ENCODE data around the gene XDH.

Gene XDH

GRCh38 chr2:31337197-31337596, 77.3 kb downstream of the XDH start:
- Histone ChIP-seq H3K23ac (ENCODE audit: low read depth, low read length, poor library complexity) (no peak overlapping the region), H2AFZ (ENCODE audit: low read length) (no peak overlapping the region), H2BK120ac (ENCODE audit: low read depth, low read length) (no peak overlapping the region), H3K36me3 (replicated peaks in 1 of 2; ENCODE audit: control insufficient read depth in 2 of 2, insufficient read depth in 2 of 2, low read length in 2 of 2) (no peaks in the 10 kb centered on the region), H2BK5ac (ENCODE audit: low read length) (no peak overlapping the region), H2BK12ac (ENCODE audit: low read length) (no peak overlapping the region), H2BK15ac (ENCODE audit: low read length) (no peak overlapping the region), H3K4me1 (ENCODE audit: control insufficient read depth in 2 of 2, insufficient read depth in 1 of 2, low read depth in 1 of 2, low read length in 2 of 2) (no peaks in the 10 kb centered on the region), H3K27ac (replicated peaks; ENCODE audit: low read length) (no peak overlapping the region), H3K18ac (ENCODE audit: low read length) (peak overlapping the region; percentile 25), H4K8ac (ENCODE audit: low read depth, low read length) (no peak overlapping the region), H3K9me3 (replicated peaks in 1 of 2; ENCODE audit: control insufficient read depth in 2 of 2, insufficient read depth in 1 of 2, low read depth in 1 of 2, low read length in 2 of 2) (no peaks in the 10 kb centered on the region), H3K27me3 (ENCODE audit: control insufficient read depth in 3 of 3, insufficient read depth in 3 of 3, low read depth in 1 of 3, low read length in 3 of 3) (no peaks in the 10 kb centered on the region), H3K4me3 (ENCODE audit: low read length in 2 of 2) (no peak overlapping the region), H3K4me2 (ENCODE audit: insufficient read depth, low read length, poor library complexity, severe bottlenecking) (no peak overlapping the region), H3K14ac (ENCODE audit: low read length) (no peak overlapping the region), H2AK5ac (ENCODE audit: low read depth, low read length) (no peak overlapping the region), H3K9ac (ENCODE audit: low read depth, low read length, poor library complexity) (no peak overlapping the region), H4K91ac (ENCODE audit: low read depth, low read length, poor library complexity) (no peak overlapping the region), H3K79me1 (ENCODE audit: low read depth, low read length) (no peaks in the 10 kb centered on the region), H3K4ac (ENCODE audit: low read length) (no peak overlapping the region)
- DNase-seq (ENCODE audit: low spot score), result no peak
- no CpG with 5 or more reads among the region's 3 CpGs for WGBS, 2 donors (ENCODE audit: extremely low coverage in 2 of 2, insufficient read length in 2 of 2, insufficient replicate concordance in 1 of 2)

DNA sequence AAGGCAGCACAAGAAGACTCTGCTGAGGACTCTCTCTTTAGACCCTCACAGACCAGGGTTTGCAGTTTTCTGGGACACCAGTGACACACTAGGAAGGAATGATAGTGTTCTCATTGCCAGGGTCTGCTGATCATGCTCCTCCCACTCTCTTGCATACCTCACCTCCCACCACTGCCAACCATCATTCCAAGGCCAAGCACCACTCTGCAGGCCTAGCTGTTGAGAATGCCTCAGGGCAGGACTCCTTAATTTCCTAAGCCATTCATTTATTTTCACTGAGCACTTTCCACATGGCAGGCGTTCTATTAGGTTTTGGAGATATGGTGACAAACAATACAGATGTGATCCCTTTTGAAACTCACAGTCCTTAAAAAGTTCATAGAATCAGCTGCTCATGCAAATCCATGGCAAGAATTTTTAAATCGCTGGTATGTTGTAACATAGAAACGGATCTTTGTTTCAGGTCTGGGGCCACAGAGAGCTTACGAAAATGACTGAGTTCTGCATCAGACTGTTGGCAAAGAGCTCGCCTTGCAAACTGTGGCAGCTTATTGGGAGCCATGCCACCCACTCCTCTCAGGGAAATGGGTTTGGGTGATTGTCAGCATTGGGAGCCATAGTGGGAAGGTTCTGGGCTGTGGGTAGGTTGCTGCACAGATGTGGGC, 78.5 kb downstream of the XDH start:
- no peak for DNase-seq (ENCODE audit: low spot score)
- H2BK12ac ChIP-seq (ENCODE audit: low read length), result no peak overlapping the region
- no peak overlapping the region for H3K27ac ChIP-seq (replicated peaks; ENCODE audit: low read length)
- no peak overlapping the region for H4K8ac ChIP-seq (ENCODE audit: low read depth, low read length)
- H3K4me3 ChIP-seq (ENCODE audit: low read length in 2 of 2), result no peak overlapping the region
- H2AK5ac ChIP-seq (ENCODE audit: low read depth, low read length), result no peak overlapping the region
- H3K18ac ChIP-seq (ENCODE audit: low read length), result no peak overlapping the region
- WGBS, 2 donors (ENCODE audit: extremely low coverage in 2 of 2, insufficient read length in 2 of 2, insufficient replicate concordance in 1 of 2), result no CpG with 5 or more reads among the region's 5 CpGs
- H3K36me3 ChIP-seq (replicated peaks in 1 of 2; ENCODE audit: control insufficient read depth in 2 of 2, insufficient read depth in 2 of 2, low read length in 2 of 2), result no peaks in the 10 kb centered on the region
- H3K4me1 ChIP-seq (ENCODE audit: control insufficient read depth in 2 of 2, insufficient read depth in 1 of 2, low read depth in 1 of 2, low read length in 2 of 2), result no peaks in the 10 kb centered on the region
- no peak overlapping the region for H2BK15ac ChIP-seq (ENCODE audit: low read length)
- no peaks in the 10 kb centered on the region for H3K79me1 ChIP-seq (ENCODE audit: low read depth, low read length)
- H3K9ac ChIP-seq (ENCODE audit: low read depth, low read length, poor library complexity), result no peak overlapping the region
- no peak overlapping the region for H3K14ac ChIP-seq (ENCODE audit: low read length)
- no peak overlapping the region for H2BK120ac ChIP-seq (ENCODE audit: low read depth, low read length)
- H3K27me3 ChIP-seq (ENCODE audit: control insufficient read depth in 3 of 3, insufficient read depth in 3 of 3, low read depth in 1 of 3, low read length in 3 of 3), result no peaks in the 10 kb centered on the region
- H4K91ac ChIP-seq (ENCODE audit: low read depth, low read length, poor library complexity), result no peak overlapping the region
- H2AFZ ChIP-seq (ENCODE audit: low read length), result no peak overlapping the region
- no peak overlapping the region for H3K4me2 ChIP-seq (ENCODE audit: insufficient read depth, low read length, poor library complexity, severe bottlenecking)
- no peak overlapping the region for H2BK5ac ChIP-seq (ENCODE audit: low read length)
- no peaks in the 10 kb centered on the region for H3K9me3 ChIP-seq (replicated peaks in 1 of 2; ENCODE audit: control insufficient read depth in 2 of 2, insufficient read depth in 1 of 2, low read depth in 1 of 2, low read length in 2 of 2)
- H3K4ac ChIP-seq (ENCODE audit: low read length), result no peak overlapping the region
- H3K23ac ChIP-seq (ENCODE audit: low read depth, low read length, poor library complexity), result no peak overlapping the region

DNA sequence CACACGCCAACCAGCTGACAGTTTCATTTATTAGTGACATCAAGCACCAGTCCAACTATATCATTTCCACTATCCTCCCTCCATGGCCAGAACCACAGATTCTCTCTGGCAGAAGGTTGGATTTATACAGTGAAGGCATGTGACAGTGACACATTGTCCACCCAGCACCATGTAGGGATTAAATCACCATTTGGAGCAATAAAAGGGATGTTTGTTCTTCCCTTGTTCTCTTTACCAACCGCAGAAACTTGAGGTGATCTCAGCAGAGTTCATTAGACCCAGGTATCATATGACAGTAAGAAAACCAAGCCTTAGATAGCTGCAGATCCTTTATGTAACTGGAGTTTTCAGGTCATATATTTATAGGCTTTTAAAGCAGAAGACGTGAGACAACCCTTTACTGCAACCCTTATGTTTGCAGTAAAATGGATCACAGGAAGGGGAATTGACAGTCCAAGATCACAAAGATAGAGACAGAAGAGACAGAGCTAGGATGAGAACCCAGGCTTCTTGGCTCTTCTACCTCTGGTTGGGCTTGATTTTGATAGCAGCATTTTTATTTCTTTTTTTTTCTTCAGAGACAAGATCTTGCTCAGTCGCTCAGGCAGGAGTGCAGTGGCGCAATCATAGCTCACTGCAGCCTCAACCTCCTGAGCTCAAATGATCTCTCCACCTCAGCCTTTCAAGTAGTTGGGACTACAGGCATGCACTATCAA, 80.1 kb downstream of the XDH start:
- no peak overlapping the region for H3K18ac ChIP-seq (ENCODE audit: low read length)
- H3K9ac ChIP-seq (ENCODE audit: low read depth, low read length, poor library complexity), result no peak overlapping the region
- no peaks in the 10 kb centered on the region for H3K4me1 ChIP-seq (ENCODE audit: control insufficient read depth in 2 of 2, insufficient read depth in 1 of 2, low read depth in 1 of 2, low read length in 2 of 2)
- H3K79me1 ChIP-seq (ENCODE audit: low read depth, low read length), result no peaks in the 10 kb centered on the region
- no peak overlapping the region for H2BK12ac ChIP-seq (ENCODE audit: low read length)
- no peak overlapping the region for H2AK5ac ChIP-seq (ENCODE audit: low read depth, low read length)
- no peaks in the 10 kb centered on the region for H3K27me3 ChIP-seq (ENCODE audit: control insufficient read depth in 3 of 3, insufficient read depth in 3 of 3, low read depth in 1 of 3, low read length in 3 of 3)
- H3K27ac ChIP-seq (replicated peaks; ENCODE audit: low read length), result no peak overlapping the region
- no peaks in the 10 kb centered on the region for H3K9me3 ChIP-seq (replicated peaks in 1 of 2; ENCODE audit: control insufficient read depth in 2 of 2, insufficient read depth in 1 of 2, low read depth in 1 of 2, low read length in 2 of 2)
- H2AFZ ChIP-seq (ENCODE audit: low read length), result no peak overlapping the region
- H3K14ac ChIP-seq (ENCODE audit: low read length), result no peak overlapping the region
- H3K36me3 ChIP-seq (replicated peaks in 1 of 2; ENCODE audit: control insufficient read depth in 2 of 2, insufficient read depth in 2 of 2, low read length in 2 of 2), result no peaks in the 10 kb centered on the region
- DNase-seq (ENCODE audit: low spot score), result no peak
- no peak overlapping the region for H3K4me2 ChIP-seq (ENCODE audit: insufficient read depth, low read length, poor library complexity, severe bottlenecking)
- no peak overlapping the region for H2BK5ac ChIP-seq (ENCODE audit: low read length)
- no peak overlapping the region for H2BK15ac ChIP-seq (ENCODE audit: low read length)
- H4K91ac ChIP-seq (ENCODE audit: low read depth, low read length, poor library complexity), result no peak overlapping the region
- no peak overlapping the region for H3K4me3 ChIP-seq (ENCODE audit: low read length in 2 of 2)
- H3K23ac ChIP-seq (ENCODE audit: low read depth, low read length, poor library complexity), result no peak overlapping the region
- WGBS, 2 donors (ENCODE audit: extremely low coverage in 2 of 2, insufficient read length in 2 of 2, insufficient replicate concordance in 1 of 2), result no CpG with 5 or more reads among the region's 5 CpGs
- H2BK120ac ChIP-seq (ENCODE audit: low read depth, low read length), result no peak overlapping the region
- H4K8ac ChIP-seq (ENCODE audit: low read depth, low read length), result no peak overlapping the region
- no peak overlapping the region for H3K4ac ChIP-seq (ENCODE audit: low read length)

- Histone ChIP-seq H3K4me2 (ENCODE audit: insufficient read depth, low read length, poor library complexity, severe bottlenecking) (no peak overlapping the region), H4K8ac (ENCODE audit: low read depth, low read length) (no peak overlapping the region), H2BK120ac (ENCODE audit: low read depth, low read length) (no peak overlapping the region), H2AK5ac (ENCODE audit: low read depth, low read length) (no peak overlapping the region), H3K36me3 (replicated peaks in 1 of 2; ENCODE audit: control insufficient read depth in 2 of 2, insufficient read depth in 2 of 2, low read length in 2 of 2) (no peaks in the 10 kb centered on the region), H3K79me1 (ENCODE audit: low read depth, low read length) (no peaks in the 10 kb centered on the region), H4K91ac (ENCODE audit: low read depth, low read length, poor library complexity) (no peak overlapping the region), H3K18ac (ENCODE audit: low read length) (no peak overlapping the region), H2BK5ac (ENCODE audit: low read length) (no peak overlapping the region), H2AFZ (ENCODE audit: low read length) (no peak overlapping the region), H3K27me3 (ENCODE audit: control insufficient read depth in 3 of 3, insufficient read depth in 3 of 3, low read depth in 1 of 3, low read length in 3 of 3) (no peaks in the 10 kb centered on the region), H3K27ac (replicated peaks; ENCODE audit: low read length) (no peak overlapping the region), H3K4ac (ENCODE audit: low read length) (no peak overlapping the region), H3K23ac (ENCODE audit: low read depth, low read length, poor library complexity) (no peak overlapping the region), H3K9me3 (replicated peaks in 1 of 2; ENCODE audit: control insufficient read depth in 2 of 2, insufficient read depth in 1 of 2, low read depth in 1 of 2, low read length in 2 of 2) (no peaks in the 10 kb centered on the region), H3K9ac (ENCODE audit: low read depth, low read length, poor library complexity) (no peak overlapping the region), H2BK15ac (ENCODE audit: low read length) (no peak overlapping the region), H3K14ac (ENCODE audit: low read length) (no peak overlapping the region), H2BK12ac (ENCODE audit: low read length) (no peak overlapping the region), H3K4me3 (ENCODE audit: low read length in 2 of 2) (no peak overlapping the region), H3K4me1 (ENCODE audit: control insufficient read depth in 2 of 2, insufficient read depth in 1 of 2, low read depth in 1 of 2, low read length in 2 of 2) (peaks cover 0 to 2% of the 10 kb centered on the region in 2 donors)
- peak; percentile 68 for DNase-seq (ENCODE audit: low spot score)
- WGBS, 2 donors (ENCODE audit: extremely low coverage in 2 of 2, insufficient read length in 2 of 2, insufficient replicate concordance in 1 of 2), result no CpG with 5 or more reads among the region's 8 CpGs
These were observed 80.9 kb downstream of the XDH start for GRCh38 chr2:31333527-31334183.
